GDM1 (cell line): ENCODE results near the gene KATNB1.
A peak's percentile ranks its signal among the peaks of the same experiment; 100 is the strongest.
"Not testable (repeated sequence)": the region's sequence is repeated elsewhere in the genome, so short reads cannot be mapped to it uniquely, and the experiment has no call there.

Source experiments
- DNase-seq: peaks from one replicate; lab custom pipeline; 2025; lab: John Stamatoyannopoulos, UW

The KATNB1 gene

GRCh38 chr16:57725976-57726375 is 9.6 kb upstream of the KATNB1 start:
- no peak for DNase-seq

- DNase-seq, result no peak
These were observed 9.1 kb upstream of the KATNB1 start for GRCh38 chr16:57726433-57726947.

GRCh38 chr16:57727610-57728009 is 8.0 kb upstream of the KATNB1 start:
- no peak for DNase-seq

- no peak for DNase-seq
These were observed 7.0 kb upstream of the KATNB1 start for GRCh38 chr16:57728336-57729181.

GRCh38 chr16:57729182-57729484 is 6.4 kb upstream of the KATNB1 start:
- DNase-seq, result no peak

- not testable (repeated sequence) for DNase-seq
These were observed 5.7 kb upstream of the KATNB1 start for GRCh38 chr16:57729852-57730251.

GRCh38 chr16:57730771-57731730 is 4.5 kb upstream of the KATNB1 start:
- no peak for DNase-seq

GRCh38 chr16:57732037-57732436 is 3.5 kb upstream of the KATNB1 start:
- no peak for DNase-seq

GRCh38 chr16:57732714-57733113 is 2.9 kb upstream of the KATNB1 start:
- DNase-seq, result no peak

- no peak for DNase-seq
These were observed 1.2 kb upstream of the KATNB1 start for GRCh38 chr16:57734308-57734924.

- peak; percentile 94 for DNase-seq
These were observed 430 bp upstream of the KATNB1 start for GRCh38 chr16:57734925-57735754.

GRCh38 chr16:57736419-57737351 is 1.1 kb downstream of the KATNB1 start:
- no peak for DNase-seq

- DNase-seq, result no peak
These were observed 3.3 kb downstream of the KATNB1 start for GRCh38 chr16:57738844-57739243.

- DNase-seq, result no peak
These were observed 4.3 kb downstream of the KATNB1 start for GRCh38 chr16:57739756-57740422.

GRCh38 chr16:57740423-57741071 is 5.0 kb downstream of the KATNB1 start:
- no peak for DNase-seq

- no peak for DNase-seq
These were observed 6.2 kb downstream of the KATNB1 start for GRCh38 chr16:57741660-57742191.

- DNase-seq, result no peak
These were observed 7.0 kb downstream of the KATNB1 start for GRCh38 chr16:57742543-57742942.

GRCh38 chr16:57743458-57743857 is 7.9 kb downstream of the KATNB1 start:
- no peak for DNase-seq
